Natural killer cell (primary cell): ENCODE data around the gene NID1. TPM values are rescaled to one million over a fixed set of nuclear protein-coding genes. Genes with fewer than 3 reads are reported as not detected.
A peak's percentile ranks its signal among the peaks of the same experiment; 100 is the strongest.

Experiments used
- ATAC-seq, 3 donors: fragments of 150-1000 bp in 2 of 3; fragments of 200-7000 bp in 1 of 3; cut with Tn5 transposase; 1 replicate in 1 of 3; 2 replicates in 2 of 3; pipeline ENCODE4 v1.10.0; 2021; ENCODE audit warnings: mild to moderate bottlenecking in 2 of 3, moderate library complexity in 2 of 3
- DNase-seq, 2 donors: peaks; one replicate each; pipeline versions ENCODE4 v3.0.0 to v3.0.0-alpha.2; 2013 to 2021; ENCODE audit warnings: mixed read lengths in 1 of 2
- H3K27ac ChIP-seq: one replicate; pipeline ENCODE4 v1.5.1; 2013; ENCODE audit warnings: mild to moderate bottlenecking, low read length
- H3K27me3 ChIP-seq: one replicate; pipeline ENCODE4 v1.6.1; 2013; ENCODE audit warnings: low read length; ENCODE audit not compliant: control insufficient read depth, insufficient read depth
- H3K36me3 ChIP-seq: one replicate; pipeline ENCODE4 v1.6.1; 2013; ENCODE audit warnings: low read length; ENCODE audit not compliant: control insufficient read depth, insufficient read depth
- H3K4me1 ChIP-seq: one replicate; pipeline ENCODE4 v1.6.1; 2013; ENCODE audit warnings: low read length; ENCODE audit not compliant: control insufficient read depth, insufficient read depth
- H3K4me3 ChIP-seq: one replicate; pipeline ENCODE4 v1.5.1; 2013; ENCODE audit warnings: low read length
- H3K9me3 ChIP-seq: one replicate; pipeline ENCODE4 v1.6.1; 2013; ENCODE audit warnings: low read length; ENCODE audit not compliant: control insufficient read depth, insufficient read depth
- H3K27ac Mint-ChIP-seq, 2 donors: one replicate each; pipeline ENCODE4 v1.8.0; 2022; ENCODE audit warnings: mild to moderate bottlenecking in 2 of 2, mixed read lengths in 2 of 2, moderate library complexity in 1 of 2
- H3K27me3 Mint-ChIP-seq, 2 donors: one replicate each; pipeline ENCODE4 v1.8.0; 2022; ENCODE audit warnings: low read depth in 2 of 2, mixed read lengths in 2 of 2
- H3K36me3 Mint-ChIP-seq: one replicate; pipeline ENCODE4 v1.8.0; 2022; ENCODE audit warnings: mixed read lengths
- H3K4me1 Mint-ChIP-seq, 2 donors: one replicate each; pipeline ENCODE4 v1.8.0; 2022; ENCODE audit warnings: mixed read lengths in 2 of 2
- H3K4me3 Mint-ChIP-seq: one replicate; pipeline ENCODE4 v1.8.0; 2022; ENCODE audit warnings: mild to moderate bottlenecking, moderate library complexity, mixed read lengths
- H3K9me3 Mint-ChIP-seq, 2 donors: one replicate each; pipeline ENCODE4 v1.8.0; 2022; ENCODE audit warnings: mixed read lengths in 2 of 2
- WGBS: methylation state at CpG from one replicate; pipeline ENCODE4 v1.1.7; 2013; ENCODE audit warnings: missing lambda C conversion rate; ENCODE audit not compliant: insufficient coverage; 5-methylcytosine and 5-hydroxymethylcytosine counted together
- intact Hi-C: fragments of 100-400 bp; cut with micrococcal nuclease; formaldehyde crosslinking; loops from one replicate; pipeline ENCODE4 v1.14.2; 2022
- total RNA-seq, 4 donors: library from RNA; stranded (reverse); fragments of 120-200 nt in 1 of 4; gene quantifications; one replicate each; pipeline versions ENCODE4 v1.2.3 to v1.2.4, GENCODE V29; 2013 to 2022
- TF ChIP-seq, protein P1 (sequence below): fragments of 200-600 bp; IDR thresholded peaks from one replicate; pipeline ENCODE4 v1.8.0; 2022; ENCODE audit warnings: antibody characterized with exemption

Gene NID1
- total RNA-seq, 3 donors from 2014 or later (not counting 1 experiment from before 2014, with no cell fraction given) = 0.32 to 0.92 (median 0.85) TPM

DNA sequence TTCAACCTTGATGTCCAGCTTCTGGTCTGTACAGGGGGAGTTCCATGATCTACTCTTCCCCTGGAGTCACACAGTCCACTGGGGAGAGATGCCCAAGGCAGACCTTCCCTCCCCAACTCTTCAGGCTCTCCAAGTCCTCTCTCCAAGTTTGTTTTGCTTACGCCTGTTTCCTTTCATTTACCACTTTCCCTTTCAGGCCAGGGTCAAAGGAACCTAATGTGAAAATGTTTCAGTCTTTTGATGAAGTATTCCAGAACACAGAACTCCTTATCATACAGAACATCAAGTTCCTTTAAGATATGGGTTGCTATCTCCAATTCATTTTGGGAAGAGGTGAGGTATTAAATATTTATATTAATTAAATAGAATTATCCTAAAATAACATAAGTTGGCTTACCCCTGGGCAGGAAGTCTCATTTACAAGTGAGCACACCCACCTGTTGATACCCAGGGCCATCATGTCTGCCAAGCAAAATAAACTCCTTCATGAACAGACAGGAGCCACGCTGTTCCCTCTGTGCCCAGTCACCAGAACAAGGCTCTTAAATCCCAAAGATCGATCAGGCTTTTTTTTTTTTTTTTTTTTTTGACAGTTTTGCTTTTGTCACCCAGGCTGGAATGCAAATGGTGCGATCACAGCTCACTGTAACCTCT is 116.0 kb downstream of the NID1 start:
- 87% methylated on average over 4 of the region's 4 CpGs for WGBS
- intact Hi-C loops = no loop called here

DNA sequence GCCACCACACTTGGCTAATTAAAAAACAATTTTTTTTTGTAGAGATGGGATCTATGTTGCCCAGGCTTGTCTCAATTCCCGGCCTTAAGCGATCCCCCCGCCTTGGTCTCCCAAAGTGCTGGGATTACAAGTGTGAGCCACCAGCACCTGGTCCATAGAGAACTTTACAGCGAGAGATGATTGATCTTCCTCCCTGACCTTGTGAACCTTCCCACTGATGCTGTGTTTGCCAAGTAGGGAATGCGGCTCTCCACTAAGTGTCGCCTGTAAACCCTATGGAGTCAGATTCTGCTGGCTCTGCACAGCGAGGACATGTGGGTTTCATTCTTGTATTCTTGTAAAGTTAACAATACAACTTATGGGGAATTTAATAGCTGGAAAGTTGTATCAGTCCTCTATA is 116.9 kb downstream of the NID1 start:
- Mint-ChIP-seq H3K4me3 (no peak overlapping the region), H3K36me3 (no peaks in the 10 kb centered on the region), H3K27me3 (no peaks in the 10 kb centered on the region), H3K27ac (no peak overlapping the region), H3K4me1 (peaks cover 1 to 30% of the 10 kb centered on the region in 2 donors), H3K9me3 (no peaks in the 10 kb centered on the region)
- H3K36me3 ChIP-seq = no peaks in the 10 kb centered on the region
- H3K27me3 ChIP-seq = no peaks in the 10 kb centered on the region
- WGBS = 95% methylated on average over 6 of the region's 7 CpGs
- no peaks in the 10 kb centered on the region for H3K9me3 ChIP-seq
- ATAC-seq (no peak), DNase-seq (no peak)
- TF ChIP-seq, protein P1, sequence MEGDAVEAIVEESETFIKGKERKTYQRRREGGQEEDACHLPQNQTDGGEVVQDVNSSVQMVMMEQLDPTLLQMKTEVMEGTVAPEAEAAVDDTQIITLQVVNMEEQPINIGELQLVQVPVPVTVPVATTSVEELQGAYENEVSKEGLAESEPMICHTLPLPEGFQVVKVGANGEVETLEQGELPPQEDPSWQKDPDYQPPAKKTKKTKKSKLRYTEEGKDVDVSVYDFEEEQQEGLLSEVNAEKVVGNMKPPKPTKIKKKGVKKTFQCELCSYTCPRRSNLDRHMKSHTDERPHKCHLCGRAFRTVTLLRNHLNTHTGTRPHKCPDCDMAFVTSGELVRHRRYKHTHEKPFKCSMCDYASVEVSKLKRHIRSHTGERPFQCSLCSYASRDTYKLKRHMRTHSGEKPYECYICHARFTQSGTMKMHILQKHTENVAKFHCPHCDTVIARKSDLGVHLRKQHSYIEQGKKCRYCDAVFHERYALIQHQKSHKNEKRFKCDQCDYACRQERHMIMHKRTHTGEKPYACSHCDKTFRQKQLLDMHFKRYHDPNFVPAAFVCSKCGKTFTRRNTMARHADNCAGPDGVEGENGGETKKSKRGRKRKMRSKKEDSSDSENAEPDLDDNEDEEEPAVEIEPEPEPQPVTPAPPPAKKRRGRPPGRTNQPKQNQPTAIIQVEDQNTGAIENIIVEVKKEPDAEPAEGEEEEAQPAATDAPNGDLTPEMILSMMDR = no peak
- intact Hi-C loops = no loop called here
- H3K27ac ChIP-seq = no peak overlapping the region
- peaks cover 48% of the 10 kb centered on the region for H3K4me1 ChIP-seq
- H3K4me3 ChIP-seq = no peak overlapping the region

More for the DNA sequence above, 116.0 kb downstream of the NID1 start:
- Mint-ChIP-seq H3K27me3 (no peaks in the 10 kb centered on the region), H3K4me1 (peaks cover 10 to 33% of the 10 kb centered on the region in 2 donors), H3K9me3 (no peaks in the 10 kb centered on the region), H3K4me3 (no peak overlapping the region), H3K36me3 (no peaks in the 10 kb centered on the region), H3K27ac (no peak overlapping the region)
- ATAC-seq (no peak), DNase-seq (no peak)
- H3K36me3 ChIP-seq = no peaks in the 10 kb centered on the region
- no peak overlapping the region for H3K4me3 ChIP-seq
- no peaks in the 10 kb centered on the region for H3K27me3 ChIP-seq
- H3K27ac ChIP-seq = no peak overlapping the region
- TF ChIP-seq, protein P1 = no peak
- no peaks in the 10 kb centered on the region for H3K9me3 ChIP-seq
- peaks cover 57% of the 10 kb centered on the region for H3K4me1 ChIP-seq

DNA sequence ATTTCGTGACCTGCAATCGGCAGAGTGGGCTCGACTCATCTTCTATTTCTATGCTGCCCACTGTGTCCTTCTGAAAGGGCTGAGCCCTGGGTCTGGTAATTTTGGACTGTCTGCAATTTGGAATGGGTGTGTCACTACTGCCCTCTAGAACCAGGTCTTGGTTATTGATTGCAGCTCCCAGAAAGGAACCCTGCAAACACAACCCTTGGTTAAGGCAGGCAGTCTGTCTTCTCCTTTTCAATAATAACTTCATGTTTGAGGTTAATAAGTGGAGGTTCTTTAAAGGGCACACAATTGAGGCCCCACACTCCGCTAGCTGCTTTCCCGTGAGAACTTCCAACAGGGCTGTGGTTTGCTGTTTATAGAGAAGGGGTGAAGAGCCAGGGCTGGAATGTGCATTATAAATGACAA is 118.3 kb downstream of the NID1 start:
- no peaks in the 10 kb centered on the region for H3K36me3 ChIP-seq
- H3K27me3 Mint-ChIP-seq = no peaks in the 10 kb centered on the region
- H3K27me3 ChIP-seq = no peaks in the 10 kb centered on the region
- H3K9me3 Mint-ChIP-seq = no peaks in the 10 kb centered on the region
- no peaks in the 10 kb centered on the region for H3K36me3 Mint-ChIP-seq
- no peak overlapping the region for H3K4me3 Mint-ChIP-seq
- DNase-seq = no peak
- ATAC-seq = peak; percentile 16 to 61 (median 29)
- H3K4me3 ChIP-seq = no peak overlapping the region
- WGBS = 73% methylated on average over 5 of the region's 5 CpGs
- peaks cover 45% of the 10 kb centered on the region for H3K4me1 ChIP-seq
- H3K9me3 ChIP-seq = no peaks in the 10 kb centered on the region
- intact Hi-C loops = no loop called here
- peaks cover 6 to 33% of the 10 kb centered on the region in 2 donors for H3K4me1 Mint-ChIP-seq
- H3K27ac ChIP-seq = peak overlapping the region; percentile 42
- peak overlapping the region in 1 of 2 donors; percentile 78 for H3K27ac Mint-ChIP-seq
- TF ChIP-seq, protein P1 = no peak
